HG02852 (cell line): ENCODE data around the gene BMAL1.

Experiments used
- ATAC-seq: cut with Tn5 transposase; IDR thresholded peaks from one replicate; pipeline ENCODE4 v1.9.1; 2021; ENCODE audit warnings: mild to moderate bottlenecking, moderate library complexity; ENCODE audit not compliant: unreplicated experiment

The BMAL1 gene

DNA sequence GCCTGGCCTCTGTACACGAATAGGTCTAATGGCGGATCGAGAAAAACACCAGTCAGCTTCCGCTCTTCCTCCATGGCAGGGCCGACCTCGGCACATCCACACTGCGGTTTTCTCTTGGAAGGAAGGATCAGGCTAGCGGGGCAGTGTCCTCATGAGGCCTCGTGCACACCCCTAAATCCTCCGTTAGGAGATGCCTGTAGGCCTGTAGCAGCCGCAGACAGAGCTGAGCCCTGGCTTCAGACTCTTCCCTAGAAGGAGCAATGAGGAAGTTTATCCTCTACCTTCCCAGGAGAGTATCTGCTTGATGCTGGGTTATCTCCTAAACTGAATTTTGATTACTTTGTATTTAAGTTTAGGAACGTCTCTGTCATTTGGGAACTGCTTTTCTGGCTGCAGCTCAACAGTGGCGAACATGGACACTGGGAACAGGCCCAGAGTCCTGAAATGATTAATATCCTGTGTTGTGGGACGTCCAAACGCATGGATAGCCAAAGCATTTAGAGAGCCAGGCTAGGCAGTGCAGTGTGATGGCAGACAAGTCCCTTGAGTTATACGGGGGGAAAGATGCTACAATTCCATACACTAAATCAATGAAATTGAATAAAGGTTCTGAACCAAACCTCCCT lies 16.5 kb upstream of the BMAL1 start:
- no peak for ATAC-seq

DNA sequence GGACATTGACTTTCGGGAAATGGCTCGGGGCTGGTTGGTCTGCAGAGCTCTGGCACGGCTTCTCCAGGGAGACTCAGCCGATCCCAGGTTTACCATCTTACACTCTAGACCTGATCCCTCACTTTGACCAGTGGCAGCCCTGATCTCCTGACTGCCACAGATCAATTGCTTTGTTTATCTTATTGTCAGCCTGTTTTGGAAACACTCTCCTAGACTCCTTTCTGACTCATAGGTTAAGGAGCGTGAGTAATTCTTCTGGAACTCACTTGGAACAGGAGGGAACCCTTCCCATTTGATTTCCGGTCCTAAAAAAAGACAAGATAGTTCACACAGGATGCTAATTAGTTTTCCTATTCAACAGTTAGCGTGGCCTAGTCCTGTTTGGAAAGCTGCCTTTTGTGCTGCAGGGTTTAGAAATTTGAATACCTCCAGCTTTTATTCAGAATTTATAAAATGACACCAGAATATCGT lies 16.0 kb upstream of the BMAL1 start:
- ATAC-seq = no peak

- ATAC-seq = no peak
Measured at GRCh38 chr11:13262096-13262495, 15.5 kb upstream of the BMAL1 start.

DNA sequence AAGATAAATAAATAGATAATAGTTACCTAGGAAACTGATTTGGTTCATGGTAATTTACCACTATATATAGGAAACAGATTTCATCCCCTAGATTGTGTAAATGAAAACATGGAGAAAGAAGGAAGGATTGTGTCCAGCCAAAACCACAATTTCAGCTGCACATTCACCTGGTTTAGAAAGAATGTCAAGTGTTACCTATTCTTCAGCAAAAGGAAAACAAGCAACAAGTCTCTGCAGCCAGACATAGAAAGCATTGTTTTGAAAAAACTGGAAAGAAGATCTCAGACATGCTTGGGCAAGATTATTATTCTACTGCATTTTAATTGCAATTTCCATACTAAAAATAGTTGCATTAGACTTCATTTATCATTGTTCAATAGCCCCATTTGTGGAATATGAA lies 8.8 kb upstream of the BMAL1 start:
- ATAC-seq = no peak

- no peak for ATAC-seq
Measured at GRCh38 chr11:13269775-13270174, 7.8 kb upstream of the BMAL1 start.

DNA sequence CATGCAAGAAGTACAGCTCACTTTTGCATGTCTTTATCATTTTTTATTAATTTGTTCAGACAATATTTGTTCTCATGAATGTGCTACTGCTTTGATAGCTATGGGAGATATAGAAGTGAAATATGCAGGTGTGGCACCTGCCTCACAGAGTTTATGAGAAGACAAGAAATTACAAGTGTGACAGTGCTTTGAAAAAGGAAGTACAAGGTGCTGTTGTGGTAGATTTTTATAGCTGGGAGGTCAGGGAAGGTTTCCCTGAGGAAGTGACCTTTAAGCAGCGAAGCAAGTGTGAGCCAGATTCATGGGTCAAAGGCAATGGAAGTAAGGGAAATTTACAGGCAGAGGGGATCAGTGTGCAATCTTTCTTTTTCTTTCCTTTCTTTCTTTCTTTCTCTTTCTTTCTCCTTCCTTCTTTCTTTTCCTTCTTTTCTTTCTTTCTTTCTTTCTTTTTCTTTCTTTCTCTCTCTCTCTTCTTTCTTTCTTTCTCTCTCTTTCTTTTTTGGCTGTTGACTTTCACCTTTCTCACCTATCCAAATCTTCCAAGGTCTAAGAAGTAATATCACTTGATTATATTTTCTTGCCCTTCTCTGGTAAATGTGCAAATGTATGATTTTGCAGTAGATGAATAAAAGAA lies 6.4 kb upstream of the BMAL1 start:
- no peak for ATAC-seq

- ATAC-seq = no peak
Measured at GRCh38 chr11:13276454-13276831, 1.1 kb upstream of the BMAL1 start.

DNA sequence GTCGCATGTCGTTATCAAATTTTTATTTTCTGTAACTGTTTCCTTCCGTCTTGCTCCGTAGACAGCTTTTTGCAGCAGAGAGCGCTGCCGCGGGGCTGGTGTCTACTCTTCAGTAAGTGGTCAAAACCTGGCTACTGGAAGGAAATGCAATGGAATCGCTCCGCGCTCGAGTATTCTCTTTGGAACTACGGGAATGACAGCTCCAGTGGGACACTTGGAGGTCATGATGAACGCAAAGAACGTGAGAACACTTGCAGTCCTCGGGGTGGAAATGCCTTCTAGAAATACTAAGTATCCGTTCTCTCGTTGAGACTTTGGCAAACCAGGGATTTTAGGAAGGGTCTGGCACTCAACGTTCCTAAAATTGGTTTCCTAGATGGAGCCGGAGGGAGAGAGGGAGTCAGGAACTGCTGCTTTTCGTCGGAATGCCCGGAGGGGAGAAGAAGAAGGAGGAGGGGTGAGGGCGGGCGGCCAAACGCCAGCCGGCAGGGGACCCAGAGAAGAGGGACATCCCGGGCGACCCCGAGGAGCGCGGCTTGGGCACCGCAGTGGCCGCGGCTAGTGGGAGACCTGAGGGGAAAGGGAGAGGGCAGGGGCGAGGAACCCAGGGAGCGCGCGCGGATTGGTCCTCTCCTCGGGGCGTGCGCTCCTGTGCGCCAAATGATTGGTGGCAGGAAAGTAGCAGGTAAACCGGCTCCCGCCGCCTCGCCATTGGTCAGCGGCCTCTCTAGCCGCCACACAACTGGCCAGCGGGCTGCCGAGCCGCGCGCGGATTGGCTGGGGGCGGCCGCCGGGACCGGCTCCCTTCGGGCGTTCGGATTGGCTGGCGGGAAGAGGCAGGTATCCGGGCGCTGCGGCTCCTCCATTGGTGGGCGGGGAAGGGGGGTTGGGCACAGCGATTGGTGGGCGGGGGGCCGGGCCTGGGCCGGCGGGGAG lies 490 bp upstream of the BMAL1 start:
- peak; percentile 91 for ATAC-seq

DNA sequence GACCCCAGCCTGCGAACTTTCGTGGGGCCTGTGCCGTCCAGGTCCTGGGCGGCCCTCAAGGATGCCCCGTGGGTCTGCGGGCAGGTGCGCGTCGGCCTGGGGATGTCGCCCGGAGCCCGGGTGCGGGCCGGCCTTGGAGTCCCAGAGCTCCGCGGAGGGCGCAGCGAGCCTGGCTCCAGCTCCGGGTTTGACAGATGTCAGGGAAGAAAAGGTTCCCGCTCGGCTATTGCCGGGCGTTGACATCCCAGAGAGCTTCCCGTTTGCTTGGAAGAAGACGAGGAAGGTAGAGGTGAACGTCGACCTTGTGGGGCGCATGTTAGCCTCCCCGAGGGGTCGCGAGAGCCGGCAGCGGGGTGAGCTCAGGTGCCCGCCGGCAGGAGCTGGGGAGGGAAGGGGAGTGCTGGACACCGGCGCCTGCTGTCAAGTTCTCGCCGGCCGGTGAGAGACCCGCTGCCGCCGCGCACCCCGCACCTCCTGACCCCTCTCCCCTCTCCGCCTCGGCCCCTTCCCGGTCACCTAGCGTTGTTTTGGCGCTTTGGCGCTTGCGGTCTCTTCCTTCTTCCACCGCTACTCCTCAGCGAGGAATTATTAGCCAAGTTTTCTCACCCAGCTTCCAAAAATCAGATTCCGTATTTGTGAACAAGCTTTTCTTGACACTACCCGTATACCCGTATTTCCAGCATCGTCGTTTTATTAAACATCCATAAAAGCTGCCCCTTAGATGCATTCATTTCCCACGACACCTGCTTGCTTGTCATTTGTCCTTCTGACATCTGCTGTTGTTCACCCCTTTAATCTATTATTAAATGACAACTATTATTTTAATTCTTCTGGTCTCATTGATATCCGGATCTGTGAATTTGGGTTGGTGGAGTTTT lies 1.3 kb downstream of the BMAL1 start:
- ATAC-seq = no peak

DNA sequence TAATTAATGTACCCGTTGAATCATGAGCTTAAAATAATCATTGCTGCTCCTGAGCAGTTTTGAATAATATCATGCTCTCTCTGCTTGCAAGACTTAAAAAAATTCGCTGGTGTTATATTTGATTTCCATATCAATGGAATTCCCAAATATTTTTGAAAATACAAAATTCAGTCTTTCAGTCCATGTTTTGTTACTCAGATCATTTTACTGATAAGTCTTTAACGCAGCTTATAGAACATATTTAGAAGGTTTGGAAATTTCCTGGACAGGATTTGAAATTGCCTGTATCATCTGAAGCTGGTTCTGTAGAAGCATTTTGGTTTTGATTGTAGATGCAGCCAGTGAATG lies 1.9 kb downstream of the BMAL1 start:
- no peak for ATAC-seq

DNA sequence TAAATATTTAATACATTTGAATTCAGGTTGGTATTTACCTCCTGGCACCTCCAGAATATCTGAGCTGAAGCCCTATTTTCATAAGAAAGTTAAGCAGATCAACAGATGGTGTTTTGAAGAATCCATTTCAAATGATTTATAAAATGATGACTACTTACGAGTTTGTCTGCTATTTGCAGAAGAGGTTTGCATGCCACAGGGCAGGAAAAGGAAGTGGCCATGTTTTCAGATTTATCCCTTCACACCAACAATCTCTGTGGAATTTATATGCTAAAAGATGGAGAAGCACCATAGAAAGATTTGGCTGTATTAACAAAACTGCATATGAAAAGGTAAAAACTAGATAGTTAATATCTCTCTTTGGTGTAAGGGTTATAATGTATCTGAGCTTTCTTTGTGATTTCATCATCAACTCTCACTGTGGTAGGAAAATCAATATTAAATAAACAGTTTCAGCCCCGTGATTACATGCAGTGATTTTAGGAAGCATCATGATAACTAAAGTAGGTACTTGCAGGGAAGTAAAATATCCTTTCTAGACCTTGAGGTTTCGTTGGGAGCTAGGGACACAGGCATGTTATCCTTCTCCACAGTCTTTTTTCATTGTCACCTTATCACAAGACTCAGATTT lies 2.6 kb downstream of the BMAL1 start:
- no peak for ATAC-seq

- ATAC-seq = no peak
Measured at GRCh38 chr11:13280777-13281176, 3.2 kb downstream of the BMAL1 start.

GRCh38 chr11:13283636-13284035 lies 6.0 kb downstream of the BMAL1 start:
- ATAC-seq = no peak

GRCh38 chr11:13284776-13285588 lies 7.4 kb downstream of the BMAL1 start:
- ATAC-seq = no peak

DNA sequence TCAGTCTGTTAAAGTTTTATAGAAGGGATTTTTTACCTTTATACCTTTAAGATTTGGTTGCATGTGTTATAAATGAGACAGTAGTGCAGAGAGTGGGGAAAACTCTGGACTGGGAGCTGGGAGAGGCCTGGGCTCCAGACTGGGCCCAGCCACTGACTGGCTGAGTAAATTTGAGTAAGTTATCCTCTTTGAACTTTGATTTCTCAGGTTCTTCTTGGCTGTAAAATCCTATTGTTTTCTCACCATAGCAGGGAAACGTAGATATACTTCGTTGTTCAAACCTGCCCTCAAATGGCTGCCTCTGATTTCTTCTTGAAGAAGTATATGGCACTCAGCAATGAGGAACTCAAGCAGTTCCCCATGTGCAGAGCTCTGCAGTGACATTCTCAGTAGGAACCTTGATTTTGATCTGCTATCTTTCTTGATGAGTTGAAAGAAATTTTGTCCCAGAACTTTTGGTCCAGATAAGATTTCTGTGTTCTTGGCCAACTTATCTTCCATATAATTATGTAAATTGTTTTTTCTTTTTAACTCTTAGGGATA lies 8.8 kb downstream of the BMAL1 start:
- ATAC-seq = no peak

DNA sequence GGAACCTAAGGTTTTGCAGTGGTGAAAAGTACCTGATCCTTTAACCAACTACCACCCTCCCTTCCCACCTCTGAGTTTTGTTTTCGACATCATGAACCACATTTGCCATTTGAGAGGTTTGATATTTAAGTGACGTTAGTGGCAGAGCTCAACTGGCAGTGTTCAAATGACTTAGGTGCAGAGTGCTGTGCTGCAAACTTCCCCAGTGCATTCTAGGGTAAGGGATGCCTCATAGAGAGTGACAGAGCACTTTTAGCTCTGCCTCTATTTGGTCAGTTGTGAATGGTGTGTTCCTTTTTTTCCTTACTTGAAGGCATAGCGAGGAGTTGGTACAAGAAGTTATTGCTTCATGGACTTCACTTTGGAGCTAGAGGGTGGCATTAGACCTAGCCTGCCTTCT lies 9.4 kb downstream of the BMAL1 start:
- ATAC-seq = no peak

- no peak for ATAC-seq
Measured at GRCh38 chr11:13287681-13288080, 10.1 kb downstream of the BMAL1 start.

DNA sequence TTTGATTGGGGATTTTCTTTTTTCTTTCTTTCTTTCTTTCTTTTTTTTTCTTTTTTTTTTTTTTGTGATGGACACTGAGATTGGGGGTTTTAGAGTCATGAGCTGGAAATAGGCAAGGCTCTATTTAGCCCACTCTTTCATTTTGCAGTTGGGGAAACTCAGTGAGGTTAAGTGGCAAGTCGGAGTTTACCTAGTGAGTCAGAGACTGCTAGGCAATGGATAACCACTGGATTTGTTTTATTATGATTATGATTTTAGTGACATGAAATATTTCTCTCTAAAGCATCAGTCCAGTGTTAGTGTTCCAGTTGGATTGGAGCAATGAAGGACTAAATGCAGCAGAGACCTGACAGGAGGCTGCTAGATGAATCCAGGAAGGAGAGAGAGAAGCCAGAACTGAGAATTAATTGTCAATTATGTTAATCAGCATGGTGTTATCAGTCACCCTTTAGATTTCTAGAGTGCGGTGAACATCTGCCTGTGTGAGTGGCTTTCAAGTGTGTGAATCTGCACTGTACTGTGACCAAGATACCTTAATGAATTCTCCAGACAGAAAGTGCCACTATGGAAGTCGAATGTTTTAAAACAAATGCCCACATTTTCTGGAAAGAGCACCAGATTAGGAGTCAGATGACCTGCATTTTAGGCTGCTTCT lies 10.9 kb downstream of the BMAL1 start:
- no peak for ATAC-seq

DNA sequence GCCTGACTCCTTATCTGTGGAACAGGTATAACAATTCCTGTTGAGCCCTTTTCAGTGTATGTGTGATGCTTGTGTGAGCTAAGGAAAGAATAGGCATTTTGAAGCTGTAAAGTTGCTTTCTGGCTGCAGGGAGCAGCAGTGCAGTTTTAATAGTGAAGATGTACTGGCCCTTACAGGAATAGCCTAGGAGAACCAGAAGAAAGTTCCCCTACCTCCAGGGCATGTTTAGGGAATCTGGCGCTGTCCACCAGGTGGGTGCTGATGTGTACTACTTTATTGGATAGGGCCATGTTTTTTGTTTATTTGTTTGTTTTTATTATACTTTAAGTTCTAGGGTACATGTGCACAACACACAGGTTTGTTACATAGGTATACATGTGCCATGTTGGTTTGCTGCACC lies 11.5 kb downstream of the BMAL1 start:
- ATAC-seq = no peak
